Stimulated activated CD4-positive, alpha-beta T cell treated with anti-CD3 and anti-CD28 coated beads, Interleukin-12 subunit alpha, Interleukin-12 subunit beta, amount 100 ng/mL, for 48 hours (primary cell): ENCODE measurements around the gene STS.

Experiments used
- DNase-seq, 3 donors: peaks; one replicate each; pipeline ENCODE4 v3.0.0-alpha.2; 2020; ENCODE audit warnings: low read depth in 2 of 3, low spot score in 1 of 3

Gene STS, protein sequence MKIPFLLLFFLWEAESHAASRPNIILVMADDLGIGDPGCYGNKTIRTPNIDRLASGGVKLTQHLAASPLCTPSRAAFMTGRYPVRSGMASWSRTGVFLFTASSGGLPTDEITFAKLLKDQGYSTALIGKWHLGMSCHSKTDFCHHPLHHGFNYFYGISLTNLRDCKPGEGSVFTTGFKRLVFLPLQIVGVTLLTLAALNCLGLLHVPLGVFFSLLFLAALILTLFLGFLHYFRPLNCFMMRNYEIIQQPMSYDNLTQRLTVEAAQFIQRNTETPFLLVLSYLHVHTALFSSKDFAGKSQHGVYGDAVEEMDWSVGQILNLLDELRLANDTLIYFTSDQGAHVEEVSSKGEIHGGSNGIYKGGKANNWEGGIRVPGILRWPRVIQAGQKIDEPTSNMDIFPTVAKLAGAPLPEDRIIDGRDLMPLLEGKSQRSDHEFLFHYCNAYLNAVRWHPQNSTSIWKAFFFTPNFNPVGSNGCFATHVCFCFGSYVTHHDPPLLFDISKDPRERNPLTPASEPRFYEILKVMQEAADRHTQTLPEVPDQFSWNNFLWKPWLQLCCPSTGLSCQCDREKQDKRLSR

DNA sequence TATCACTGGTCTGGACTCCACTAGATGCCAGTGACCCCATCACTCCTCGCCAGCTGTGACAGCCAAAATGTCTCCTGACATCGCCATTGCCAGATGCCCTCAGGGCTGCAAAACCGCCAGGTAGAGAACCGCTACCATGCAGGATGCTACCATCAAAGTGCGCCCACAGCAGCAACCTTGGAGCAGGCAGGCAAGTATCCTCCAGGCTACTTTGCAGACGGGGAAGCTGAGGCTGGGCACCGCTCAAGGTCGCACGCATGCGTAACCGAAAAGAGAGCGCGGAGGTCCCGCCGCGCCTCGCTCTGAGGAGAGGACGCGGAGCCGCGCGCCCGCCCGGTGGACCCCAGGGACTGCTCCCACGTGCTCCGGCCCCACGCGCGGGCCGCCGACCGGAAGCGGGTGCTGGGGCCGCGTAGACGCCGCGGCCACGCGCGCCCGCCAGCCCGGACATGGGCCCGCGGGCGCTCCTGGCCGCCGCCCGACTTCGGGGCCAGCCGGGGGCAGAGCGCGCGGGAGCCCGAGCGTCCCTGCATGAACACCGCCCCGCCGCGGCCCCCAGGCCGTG is at the start of gene STS:
Gene STS (plus strand): TSS at position 300 of the 565 bp plus-strand sequence. CDS start 105,488 bp downstream, outside the sequence.
- DNase-seq, result peak; percentile 2 to 17 (median 9)

DNA sequence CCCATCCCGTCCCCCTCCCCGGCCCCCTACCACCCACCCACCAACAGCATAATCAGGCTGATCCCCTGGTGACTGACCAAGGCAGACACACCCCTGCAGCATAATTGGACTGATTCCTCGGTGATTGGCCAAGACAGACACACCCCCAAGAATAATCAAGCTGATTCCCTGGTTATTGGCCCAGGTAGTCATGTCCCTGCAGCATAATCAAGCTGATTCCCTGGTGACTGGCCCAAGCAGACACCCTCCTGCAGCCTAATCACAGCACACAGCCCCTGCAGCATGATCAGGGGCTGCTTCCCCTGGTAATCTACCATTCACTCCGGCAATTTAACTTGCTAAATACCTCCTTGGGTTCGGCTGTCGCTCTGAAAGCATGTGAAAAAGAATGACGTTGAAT is 47.5 kb upstream of the STS start:
- no peak for DNase-seq

DNA sequence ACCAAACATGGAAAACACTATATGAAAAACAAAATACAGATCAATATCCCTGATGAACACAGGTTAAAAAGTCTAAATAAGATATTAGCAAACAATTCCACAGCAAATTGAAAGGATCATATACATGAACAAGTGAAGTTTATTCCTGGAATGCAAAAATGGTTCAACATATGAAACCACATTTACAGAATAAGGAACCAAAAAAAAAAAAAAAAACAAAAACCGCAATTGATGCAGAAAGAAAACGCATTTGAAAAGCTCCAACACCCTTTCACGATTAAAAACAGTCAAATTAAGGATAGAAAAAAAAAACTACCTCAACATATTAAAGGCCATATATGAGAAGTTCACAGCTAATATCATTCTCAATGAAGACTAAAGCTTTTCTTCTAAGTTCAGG is 45.4 kb upstream of the STS start:
- DNase-seq, result no peak

DNA sequence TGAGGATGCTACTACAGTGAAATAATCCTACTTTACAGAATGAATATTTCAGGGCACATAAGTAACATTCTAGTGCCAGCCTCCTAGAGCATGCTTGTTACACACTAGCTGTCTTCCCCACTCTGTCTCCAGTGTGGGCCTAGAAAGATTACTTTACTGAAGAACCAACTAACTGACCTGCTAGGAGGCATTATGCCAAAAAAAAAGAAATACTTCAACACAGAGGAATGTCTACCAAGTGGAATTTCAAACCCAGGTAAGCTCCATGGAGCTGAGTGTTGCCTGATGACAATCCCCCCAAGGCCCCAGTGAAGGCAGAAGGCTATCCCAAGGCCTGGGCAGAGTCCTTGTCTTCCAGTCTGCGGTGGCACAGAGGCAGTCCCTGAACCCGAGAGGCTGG is 40.9 kb upstream of the STS start:
- DNase-seq, result no peak

DNA sequence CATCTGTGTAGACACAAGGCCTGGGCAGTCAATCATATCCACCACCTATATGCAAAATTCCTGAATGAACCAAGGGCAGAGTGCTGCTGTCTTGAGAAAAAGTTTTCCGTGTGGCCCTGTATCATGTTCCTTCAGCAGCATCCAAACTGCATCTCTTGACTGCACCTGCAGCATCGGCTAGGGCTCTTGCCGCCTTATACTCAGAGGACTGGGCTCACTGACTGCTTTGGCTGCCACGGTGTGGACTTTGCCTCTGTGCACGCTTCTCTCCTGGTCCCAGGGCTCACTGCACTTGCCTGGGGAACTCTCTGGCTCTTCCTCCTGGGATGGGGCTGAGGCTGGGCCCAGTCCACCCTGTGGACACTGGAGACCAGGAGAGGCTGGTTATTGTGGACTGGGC is 39.5 kb upstream of the STS start:
- DNase-seq, result no peak

DNA sequence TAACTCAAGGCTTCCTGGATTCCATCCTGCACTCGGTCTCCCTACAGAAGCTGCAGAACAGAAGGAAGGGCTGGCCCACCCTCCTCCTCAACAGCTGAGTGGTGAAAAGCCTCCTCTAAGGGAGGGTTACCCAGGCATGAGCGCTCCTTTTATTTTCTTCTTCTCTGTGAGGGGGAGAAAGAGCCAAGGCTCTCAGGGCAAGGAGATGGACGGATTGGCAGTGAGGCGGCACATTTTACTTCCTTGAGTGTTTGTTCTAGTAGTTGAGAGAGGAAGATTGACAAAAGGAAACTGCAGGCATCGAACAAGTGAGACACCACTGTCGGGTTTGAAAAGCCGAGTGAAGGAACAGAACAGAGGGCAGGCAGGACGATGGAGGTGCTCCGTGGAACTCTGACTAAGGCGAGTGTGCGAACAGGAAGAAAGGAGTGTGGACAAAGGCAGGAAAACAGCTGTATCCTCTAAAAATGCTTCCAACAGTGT is 38.4 kb upstream of the STS start:
- no peak for DNase-seq

DNA sequence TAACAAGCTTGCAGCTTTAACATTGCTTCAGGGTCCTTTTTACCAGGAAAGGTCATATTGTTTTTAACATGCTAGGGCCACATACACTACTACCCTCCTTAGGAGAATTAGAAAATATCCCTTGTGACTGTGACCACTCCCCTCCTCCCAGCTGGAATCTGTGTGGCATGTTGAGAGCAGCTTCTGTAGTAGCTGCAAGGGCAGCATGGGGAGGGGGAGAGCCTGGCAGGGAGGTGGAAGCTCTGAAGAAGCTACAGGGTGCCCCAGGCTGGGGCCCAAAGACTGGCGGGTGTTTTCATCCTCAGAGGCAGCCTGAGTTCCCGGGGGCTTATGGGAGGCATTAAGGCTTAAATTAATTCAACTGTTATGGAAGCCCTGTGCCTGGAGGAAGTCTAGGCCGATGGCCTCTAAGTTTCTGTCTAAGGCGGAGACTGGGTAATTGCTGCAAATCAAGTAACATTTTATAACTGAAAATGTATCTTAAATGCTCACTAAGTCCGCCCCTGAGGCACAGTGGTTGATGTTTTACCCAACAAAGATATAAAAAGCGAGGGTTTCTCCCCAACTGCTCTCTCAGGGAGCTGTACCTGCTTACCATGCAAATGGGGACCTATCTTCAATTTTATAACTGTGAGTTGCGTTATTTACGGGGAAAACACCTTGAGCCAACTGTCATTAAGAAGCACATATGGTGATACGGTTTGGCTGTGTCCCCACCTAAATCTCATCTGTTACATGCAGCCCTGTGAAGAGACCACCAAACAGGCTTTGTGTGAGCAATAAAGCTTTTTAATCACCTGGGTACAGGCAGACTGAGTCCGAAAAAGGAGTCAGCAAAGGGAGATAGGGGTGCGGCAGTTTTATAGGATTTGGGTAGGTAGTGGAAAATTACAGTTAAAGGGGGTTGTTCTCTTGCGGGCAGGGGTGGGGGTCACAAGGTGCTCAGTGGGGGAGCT is 37.4 kb upstream of the STS start:
- DNase-seq, result no peak

DNA sequence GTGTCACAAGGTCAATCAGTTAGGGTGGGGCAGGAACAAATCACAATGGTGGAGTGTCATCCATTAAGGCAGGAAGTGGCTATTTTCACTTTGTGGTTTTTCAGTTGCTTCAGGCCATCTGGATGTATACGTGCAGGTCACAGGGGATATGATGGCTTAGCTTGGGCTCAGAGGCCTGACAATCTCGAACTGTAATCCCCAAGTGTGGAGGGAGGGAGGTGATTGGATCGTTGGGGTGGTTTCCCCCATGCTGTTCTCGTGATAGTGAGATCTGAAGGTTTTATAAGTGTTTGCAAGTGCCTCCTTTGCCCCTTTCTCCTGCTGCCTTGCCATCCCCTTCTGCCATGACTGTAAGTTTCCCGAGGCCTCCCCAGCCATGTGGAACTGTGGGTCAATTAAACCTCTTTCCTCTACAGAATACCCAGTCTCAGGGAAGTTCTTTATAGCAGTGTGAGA is 36.7 kb upstream of the STS start:
- no peak for DNase-seq

DNA sequence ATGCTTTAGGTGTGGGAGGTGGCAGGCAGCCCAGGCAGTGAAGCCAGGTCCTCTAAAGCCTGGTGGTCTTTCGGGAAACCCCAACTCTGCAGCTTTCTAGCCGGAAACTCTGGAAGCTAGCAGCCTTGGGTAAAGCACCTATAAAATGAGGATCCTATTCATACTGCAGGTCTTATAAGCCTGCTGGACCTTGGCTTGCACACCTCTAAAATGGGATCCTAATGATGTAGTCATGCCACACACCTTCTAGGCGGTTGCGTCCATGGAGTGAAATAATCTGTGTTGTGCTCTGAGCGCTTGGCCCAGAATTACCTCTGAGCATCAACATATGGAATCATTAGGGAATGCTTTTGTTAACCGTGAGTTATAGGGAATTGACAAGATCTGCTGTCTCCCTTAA is 36.0 kb upstream of the STS start:
- no peak for DNase-seq

DNA sequence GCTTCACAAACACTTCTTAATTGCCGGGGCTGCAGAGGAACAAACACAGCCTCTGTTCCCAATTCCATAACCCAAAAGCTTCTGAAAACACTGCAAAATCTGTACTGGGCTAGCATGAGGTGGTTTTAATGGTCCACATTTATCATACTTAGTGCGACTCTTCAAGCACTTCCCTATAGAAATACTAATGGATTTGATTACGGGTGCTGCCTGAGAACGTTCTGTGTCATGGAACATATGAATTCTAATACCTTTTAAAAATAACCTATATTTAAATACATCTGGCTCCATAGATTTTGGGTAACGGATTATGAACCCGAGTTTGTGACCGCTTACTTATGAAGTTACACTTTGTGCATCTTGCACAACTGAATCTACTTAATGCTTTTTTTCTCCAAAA is 35.4 kb upstream of the STS start:
- no peak for DNase-seq

DNA sequence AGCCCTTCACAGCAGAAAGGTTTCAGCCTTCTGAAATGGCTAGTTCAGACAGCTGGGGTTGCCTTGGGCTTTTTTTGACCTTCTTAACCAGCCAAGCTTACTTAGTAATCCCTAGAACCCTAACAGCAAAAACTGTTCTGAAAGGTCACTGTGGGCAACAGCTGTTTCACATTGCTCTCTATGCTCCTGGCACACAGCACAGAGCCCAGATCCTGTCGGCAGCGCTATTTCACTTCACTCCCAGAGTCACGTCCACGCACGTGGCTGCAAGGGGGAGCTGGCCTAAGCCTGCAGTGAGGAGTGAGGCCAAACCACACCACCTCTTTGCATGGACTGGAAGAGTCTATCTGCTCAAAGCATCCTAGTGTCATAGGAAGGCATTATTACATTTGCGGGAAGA is 32.0 kb upstream of the STS start:
- DNase-seq, result no peak

DNA sequence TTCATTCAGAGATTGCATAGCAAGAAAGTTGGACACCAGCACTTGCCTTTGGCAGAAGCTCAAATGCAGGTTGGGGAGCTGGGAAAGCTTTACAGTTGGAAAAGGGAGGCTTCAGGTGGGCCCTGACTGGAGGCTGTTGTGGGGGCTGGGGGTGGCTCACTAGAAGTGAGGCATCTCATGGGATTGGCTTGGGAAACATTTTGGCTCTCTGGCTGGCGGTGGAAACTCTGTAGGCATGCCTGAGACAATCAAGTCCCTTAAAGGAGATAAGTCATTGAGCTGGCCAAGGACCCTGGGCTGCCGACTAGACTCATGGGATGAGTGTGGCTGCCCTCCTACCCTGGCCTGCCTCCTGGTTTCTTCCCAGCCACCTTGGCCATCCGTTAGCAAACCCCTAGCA is 31.4 kb upstream of the STS start:
- no peak for DNase-seq

DNA sequence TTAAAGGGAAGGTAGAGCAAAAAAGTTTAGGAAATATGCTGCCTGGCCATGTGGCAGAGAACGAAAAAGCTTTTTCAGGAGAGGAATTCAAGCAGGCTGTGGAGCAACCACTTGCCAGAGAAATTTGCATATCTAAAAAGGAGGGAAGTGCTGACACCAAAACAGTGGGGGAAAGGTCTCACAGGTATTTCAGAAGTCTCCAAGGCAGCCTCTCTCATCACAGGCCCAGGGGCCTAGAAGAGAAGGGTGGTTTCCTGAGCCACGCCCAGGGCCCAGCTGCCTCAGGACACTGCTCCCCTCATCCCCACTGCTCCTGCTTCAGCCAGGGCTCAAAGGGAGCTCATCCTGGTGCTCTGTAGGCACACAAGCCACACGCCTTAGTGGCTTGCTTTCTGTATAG is 29.9 kb upstream of the STS start:
- no peak for DNase-seq

DNA sequence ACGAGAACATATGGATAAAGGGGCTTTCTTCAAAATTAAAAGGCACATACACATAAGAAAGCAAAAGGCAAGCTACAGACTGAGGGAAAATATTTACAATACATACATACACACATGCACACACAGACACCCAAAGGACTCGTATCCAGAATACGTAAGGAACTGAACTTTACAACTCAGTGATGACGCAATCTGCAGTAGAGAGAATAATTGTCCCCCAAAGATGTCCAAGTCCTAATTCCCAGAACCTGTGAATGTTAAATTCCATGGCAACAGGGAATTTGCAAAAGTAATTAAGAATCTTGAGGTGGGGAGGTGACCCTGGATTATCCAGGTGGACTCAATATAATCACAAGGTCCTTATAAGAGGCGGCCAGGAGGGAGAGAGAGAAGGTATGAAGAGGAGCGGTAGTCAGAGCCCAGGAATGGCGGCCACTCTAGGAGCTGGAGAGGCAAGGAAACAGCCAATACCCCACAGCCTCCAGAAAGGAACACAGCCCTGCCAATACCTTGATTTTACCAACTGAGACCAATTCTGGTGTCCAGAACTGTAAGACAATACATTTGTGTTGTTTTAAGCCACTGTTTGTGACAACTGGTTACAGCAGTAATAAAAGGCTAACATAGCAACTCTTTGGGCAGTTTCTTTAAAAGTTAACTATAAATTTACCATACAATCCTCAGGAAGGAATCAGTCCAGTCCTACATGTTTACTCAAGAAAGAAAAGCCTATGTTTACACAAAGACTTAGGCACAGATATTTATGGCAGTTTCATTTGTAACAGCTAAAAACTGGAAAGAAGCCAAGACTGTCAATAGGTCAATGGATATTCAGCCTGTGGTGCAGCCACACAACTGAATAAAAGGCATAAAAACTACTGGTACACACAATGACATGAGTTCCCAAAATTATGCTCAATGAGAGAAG is 27.3 kb upstream of the STS start:
- DNase-seq, result no peak

DNA sequence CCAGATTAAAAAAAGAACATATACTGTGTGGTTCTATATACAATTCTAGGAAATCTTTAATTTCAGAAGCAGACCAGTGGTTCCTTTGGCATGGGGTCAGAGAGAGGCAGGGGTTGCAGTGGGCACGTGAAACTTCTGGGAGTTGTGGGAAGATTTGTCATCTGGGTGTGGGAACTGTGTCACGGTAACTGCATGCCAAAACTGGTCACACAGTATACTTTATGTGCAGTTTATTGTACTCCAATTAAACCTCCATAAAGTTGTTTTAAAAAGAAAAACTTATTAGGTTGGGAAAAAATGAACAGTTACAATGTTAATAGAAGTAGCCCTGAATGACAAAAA is 26.7 kb upstream of the STS start:
- DNase-seq, result no peak

DNA sequence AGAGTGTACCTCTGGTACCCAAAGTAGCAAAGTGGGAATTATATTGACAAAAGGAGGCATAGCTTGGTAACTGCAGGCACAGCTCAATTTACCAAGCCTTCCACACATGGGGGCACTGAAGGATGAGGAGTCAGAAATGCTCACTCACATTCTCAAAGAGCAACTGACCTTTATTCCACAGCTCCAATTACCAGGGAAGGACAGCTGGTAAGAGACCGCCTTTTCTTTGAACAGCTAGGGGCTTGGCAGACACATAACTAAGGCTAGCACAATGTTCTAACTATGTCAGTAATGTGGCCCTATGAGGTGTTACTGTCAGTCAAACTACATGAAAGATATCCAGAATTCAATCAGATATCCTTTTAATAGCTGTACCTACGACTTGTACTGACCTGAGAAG is 20.5 kb upstream of the STS start:
- DNase-seq, result no peak

DNA sequence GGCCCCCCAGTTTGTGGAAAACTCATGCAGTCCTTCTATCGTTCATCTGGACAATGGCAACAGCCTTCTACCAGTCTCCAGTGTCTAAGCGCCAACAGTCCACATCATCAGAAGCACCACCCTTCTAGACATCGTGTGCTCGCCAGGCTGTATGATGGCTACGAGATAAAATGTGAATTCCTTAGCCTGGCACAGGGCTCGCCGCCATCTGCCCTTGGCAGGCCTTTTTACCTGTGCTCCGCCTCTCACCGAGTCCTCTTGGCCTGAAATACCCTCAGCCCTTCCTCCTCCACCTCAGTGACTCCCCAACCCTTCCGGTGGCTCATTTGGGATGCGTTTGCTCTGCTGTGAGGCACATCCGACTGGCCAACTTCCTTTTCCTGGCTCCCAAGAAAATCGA is 15.9 kb upstream of the STS start:
- no peak for DNase-seq

DNA sequence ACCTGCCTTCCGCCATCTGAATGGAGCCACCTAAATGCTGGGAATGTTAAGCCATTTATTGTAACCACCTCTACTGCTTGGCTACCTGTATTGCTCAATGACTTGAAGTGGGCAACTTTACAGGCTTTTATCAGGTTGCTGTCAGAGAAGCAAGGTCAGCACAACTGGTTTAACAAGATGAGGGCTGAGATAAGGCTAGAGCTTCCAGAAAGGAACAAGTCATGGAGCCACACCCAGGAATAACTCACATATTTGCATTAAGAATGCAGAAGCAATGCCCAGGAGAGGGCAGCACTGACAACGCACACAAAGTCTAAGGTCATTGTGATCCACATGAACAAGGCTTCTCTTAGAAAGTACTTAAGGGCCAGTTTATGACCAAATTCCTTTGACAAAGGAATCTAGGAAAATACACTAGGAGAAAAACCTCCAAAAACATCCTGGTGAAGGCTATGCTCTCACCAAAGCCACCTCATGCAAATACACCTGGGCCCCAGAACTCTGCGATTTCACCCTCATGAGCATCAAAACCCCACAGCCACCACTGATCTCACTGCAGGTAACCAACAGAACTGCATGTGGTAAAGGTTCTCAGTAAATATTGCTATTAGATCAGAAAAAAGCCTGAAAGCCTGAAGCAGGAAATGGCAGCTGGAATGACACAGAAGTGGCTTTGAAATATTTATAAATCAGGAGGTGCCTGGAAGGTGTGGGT is 15.0 kb upstream of the STS start:
- DNase-seq, result peak in 1 of 3 donors; percentile 18

DNA sequence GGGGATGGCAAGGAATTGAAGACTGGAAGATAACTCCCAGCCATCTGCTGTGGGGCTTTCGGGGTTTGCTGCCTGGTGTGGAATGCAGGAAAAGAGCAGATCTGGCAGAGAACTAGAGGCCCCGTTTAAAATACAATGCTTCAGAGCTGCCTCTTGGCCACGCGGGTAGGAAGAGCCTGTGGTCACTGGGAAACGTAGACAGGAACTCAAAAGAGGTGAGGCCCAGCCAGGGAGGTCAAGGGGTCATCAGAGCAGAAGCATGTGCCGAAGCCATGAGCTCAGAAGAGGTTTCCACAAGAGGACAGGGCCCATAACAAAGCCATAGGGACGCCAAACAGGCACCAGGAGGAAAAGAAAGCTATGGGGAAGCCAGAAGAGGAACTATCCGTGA is 14.5 kb upstream of the STS start:
- no peak for DNase-seq

DNA sequence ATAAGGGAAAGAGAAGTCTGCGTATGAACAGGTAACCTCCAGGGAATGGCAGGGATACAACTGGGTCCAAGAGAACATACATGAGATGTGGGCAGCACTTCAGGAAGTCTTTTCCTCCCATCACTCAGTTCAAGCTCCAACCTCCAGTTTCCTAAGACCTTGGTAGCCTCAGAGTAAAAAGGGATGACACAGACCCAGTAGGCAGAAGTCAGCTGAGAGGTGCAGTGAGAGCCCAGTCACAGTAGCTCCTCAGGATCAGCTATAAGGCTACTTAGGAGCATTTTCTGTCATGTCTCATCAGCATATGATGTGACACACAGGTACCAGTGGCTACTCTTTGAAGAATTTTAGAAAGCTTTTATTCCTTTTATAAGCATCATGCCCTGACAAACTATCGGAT is 12.5 kb upstream of the STS start:
- no peak for DNase-seq
